GM12874 (cell line): Measurements from ENCODE around the gene MRPL28.

Experiments used
- TF ChIP-seq, protein P1 (sequence below): IDR thresholded peaks from 2 replicates; pipeline ENCODE4 v1.5.1; 2011; ENCODE audit warnings: low read depth, mild to moderate bottlenecking, control low read depth, low read length, moderate library complexity; ENCODE audit not compliant: insufficient read depth

MRPL28 gene

DNA sequence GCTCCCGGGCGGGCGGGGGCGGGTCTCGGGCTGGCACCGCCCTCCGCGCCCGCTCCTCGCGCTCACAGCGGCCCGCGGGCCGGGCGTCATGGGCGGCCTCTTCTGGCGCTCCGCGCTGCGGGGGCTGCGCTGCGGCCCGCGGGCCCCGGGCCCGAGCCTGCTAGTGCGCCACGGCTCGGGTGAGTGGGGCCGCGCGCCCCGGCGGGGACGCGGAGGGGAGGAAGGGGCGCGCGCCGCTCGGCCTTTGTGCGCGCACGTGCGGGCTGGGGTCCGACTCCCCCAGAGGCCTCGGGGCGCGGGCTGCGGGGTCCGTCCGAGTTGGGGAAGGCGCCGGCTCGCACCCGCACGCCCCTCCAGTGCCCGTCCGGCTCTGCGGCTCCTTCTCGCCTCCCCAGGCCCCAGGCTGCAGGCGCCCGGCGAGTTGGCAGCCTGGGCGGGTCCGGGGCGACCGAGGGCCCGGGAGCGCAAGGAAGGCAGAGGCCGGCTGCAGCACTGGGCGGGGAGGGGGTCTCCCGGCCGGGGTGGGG, 26.9 kb upstream of the MRPL28 start, which contains the start of gene NME4:
Gene NME4, plus strand, starts transcription at position 65 of the 527 bp plus-strand sequence. Its CDS starts 24 bp downstream, at position 89.
- TF ChIP-seq, protein P1, sequence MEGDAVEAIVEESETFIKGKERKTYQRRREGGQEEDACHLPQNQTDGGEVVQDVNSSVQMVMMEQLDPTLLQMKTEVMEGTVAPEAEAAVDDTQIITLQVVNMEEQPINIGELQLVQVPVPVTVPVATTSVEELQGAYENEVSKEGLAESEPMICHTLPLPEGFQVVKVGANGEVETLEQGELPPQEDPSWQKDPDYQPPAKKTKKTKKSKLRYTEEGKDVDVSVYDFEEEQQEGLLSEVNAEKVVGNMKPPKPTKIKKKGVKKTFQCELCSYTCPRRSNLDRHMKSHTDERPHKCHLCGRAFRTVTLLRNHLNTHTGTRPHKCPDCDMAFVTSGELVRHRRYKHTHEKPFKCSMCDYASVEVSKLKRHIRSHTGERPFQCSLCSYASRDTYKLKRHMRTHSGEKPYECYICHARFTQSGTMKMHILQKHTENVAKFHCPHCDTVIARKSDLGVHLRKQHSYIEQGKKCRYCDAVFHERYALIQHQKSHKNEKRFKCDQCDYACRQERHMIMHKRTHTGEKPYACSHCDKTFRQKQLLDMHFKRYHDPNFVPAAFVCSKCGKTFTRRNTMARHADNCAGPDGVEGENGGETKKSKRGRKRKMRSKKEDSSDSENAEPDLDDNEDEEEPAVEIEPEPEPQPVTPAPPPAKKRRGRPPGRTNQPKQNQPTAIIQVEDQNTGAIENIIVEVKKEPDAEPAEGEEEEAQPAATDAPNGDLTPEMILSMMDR: no peak

DNA sequence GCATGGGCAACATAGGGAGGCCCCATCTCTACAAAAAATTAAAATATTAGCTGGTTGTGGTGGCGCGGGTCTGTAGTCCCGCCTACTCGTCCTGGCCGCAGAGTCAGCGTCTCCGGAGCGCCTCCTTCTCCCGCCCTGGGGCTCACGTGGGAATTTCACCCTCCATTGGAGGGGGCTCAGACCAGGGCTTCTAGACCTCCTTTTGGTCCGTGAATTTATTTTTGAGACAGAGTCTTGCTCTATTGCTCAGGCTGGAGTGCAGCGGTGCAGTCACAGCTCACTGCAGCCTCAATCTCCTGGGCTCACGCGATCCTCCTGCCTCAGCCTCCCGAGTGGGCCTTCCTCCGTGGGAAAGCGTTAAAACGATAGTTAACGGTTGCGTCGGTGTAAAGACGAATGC, 26.3 kb upstream of the MRPL28 start:
- TF ChIP-seq, protein P1: no peak

DNA sequence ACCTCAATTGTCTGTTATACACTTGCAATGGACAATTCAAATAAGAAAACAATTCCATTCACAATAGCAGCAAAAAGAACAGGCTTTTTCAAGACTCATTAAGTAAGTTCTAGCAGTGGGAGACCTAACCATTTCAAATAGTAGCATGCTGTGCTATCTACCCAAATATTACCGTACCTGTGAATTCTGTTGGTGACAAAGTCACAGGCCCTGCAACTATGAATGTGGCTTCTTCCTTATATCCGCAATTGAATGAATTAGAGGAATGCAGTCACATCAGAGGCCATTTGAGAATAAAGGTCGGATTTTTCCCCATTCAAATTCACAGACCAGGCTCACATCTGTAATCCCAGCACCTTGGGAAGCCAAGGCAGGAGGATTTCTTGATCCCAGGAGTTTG, 25.9 kb upstream of the MRPL28 start:
- TF ChIP-seq, protein P1: no peak

DNA sequence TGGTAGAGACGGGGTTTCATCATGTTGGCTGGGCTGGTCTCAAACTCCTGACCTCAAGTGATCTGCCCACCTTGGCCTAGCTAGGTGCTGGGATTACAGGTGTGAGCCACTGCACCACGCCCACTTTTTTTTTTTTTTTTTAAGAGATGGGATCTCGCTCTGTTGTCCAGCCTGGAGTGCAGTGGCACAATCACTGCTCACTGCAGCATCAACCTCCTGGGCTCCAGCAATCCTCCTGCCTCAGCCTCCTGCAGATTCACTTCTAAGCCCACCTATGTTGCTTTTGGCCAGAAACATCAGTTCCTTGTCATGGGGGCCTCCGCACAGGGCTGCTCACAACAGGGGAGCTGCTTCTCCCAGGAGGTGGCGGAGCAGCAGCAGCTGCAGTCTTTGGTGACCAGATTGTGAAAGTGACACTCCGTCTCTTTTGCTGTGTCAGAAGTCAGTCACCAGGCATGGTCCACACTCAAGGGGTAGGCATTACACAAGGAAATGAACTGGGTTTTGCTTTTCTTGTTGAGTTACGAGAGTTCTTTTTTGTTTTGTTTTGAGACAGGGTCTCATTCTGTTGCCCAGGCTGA, 22.2 kb upstream of the MRPL28 start:
- TF ChIP-seq, protein P1: peak; percentile 20

DNA sequence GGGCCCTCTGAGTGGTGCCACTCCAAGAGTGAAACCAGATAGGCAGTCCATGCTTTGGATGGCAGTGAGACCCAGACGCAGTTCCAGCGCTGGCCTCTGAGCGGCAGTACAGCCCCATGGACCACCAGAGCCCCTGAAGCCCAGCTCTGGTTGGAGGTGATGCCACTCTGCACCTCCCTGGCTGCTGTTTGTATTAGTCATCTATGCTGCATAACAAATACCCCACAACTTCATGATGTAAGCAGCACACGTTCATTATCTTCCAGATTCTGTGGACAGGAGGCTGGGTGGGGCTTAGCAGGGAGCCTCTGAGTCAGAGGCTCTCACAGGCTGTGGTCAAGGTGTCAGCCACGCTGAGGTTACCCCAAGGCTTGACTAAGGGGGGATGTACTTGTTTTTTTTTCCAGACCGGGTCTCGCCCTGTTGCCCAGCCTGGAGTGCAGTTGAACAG, 21.6 kb upstream of the MRPL28 start:
- TF ChIP-seq, protein P1: peak; percentile 90

DNA sequence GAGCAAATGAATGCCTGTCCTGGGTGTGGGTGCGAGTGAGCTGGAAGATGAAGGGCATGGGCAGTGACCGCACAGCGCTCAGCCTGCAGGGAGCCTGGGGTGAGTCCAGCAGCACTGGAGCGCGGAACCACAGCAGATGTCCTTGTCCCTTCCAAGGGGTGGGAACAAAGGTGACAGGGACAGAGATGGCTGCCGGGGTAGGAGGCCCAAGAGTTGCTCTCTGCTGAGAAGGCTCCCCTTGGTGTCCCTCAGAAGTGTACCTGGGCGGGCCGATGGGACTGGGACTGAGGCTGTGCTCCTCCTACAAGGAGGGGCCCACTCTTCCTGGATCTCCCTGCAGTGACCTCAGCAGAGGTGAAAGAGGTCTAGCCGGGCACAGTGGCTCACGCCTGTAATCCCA, 19.0 kb upstream of the MRPL28 start:
- TF ChIP-seq, protein P1: no peak

DNA sequence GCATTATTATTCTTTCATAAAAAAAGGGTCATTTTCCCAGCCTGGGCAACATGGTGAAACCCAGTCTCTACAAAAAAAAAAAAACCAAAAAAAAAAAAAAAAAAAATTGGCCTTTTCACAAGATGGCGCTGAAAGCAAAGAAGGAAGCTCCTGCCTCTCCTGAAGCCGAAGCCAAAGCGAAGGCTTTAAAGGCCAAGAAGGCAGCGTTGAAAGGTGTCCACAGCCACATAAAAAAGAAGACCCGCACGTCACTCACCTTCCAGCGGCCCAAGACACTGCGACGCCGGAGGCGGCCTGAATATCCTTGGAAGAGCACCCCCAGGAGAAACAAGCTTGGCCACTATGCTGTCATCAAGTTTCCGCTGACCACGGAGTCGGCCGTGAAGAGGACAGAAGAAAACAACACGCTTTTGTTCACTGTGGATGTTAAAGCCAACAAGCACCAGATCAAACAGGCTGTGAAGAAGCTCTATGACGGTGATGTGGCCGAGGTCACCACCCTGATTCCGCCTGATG, 16.4 kb upstream of the MRPL28 start:
- TF ChIP-seq, protein P1: no peak
